GM08714 (cell line): ENCODE measurements around the gene DUSP22.
"Not testable (repeated sequence)": the region's sequence is repeated elsewhere in the genome, so short reads cannot be mapped to it uniquely, and the experiment has no call there.

Experiments used
- H3K4me3 ChIP-seq: fragments of 200-500 bp; sonication (Bioruptor generic); 2 replicates; pipeline ENCODE4 v1.5.1; 2014; ENCODE audit warnings: mild to moderate bottlenecking, low read length, inconsistent platforms
- ZNF274 ChIP-seq: IDR thresholded peaks from 2 replicates; pipeline ENCODE4 v1.6.1; 2012; ENCODE audit warnings: mild to moderate bottlenecking, low read depth, low read length

DUSP22 gene

GRCh38 chr6:291697-292505, at the start of gene DUSP22:
Gene DUSP22 (plus strand): TSS chr6:292487. CDS start chr6:292540, 53 bp downstream.
- peak within 1 kb of the TSS; percentile 99 for H3K4me3 ChIP-seq
- no peak for TF ChIP-seq ZNF274

GRCh38 chr6:246352-246751, 45.9 kb upstream of the DUSP22 start:
- TF ChIP-seq ZNF274: no peak
- no peak overlapping the region for H3K4me3 ChIP-seq

- TF ChIP-seq ZNF274: no peak
- no peak overlapping the region for H3K4me3 ChIP-seq
Observed at GRCh38 chr6:247351-247750, 44.9 kb upstream of the DUSP22 start.

GRCh38 chr6:248046-248445, 44.2 kb upstream of the DUSP22 start:
- not testable (repeated sequence) for H3K4me3 ChIP-seq

GRCh38 chr6:250676-251075, 41.6 kb upstream of the DUSP22 start:
- H3K4me3 ChIP-seq: no peak overlapping the region
- TF ChIP-seq ZNF274: no peak

- H3K4me3 ChIP-seq: no peak overlapping the region
- no peak for TF ChIP-seq ZNF274
Observed at GRCh38 chr6:251920-252319, 40.4 kb upstream of the DUSP22 start.

GRCh38 chr6:252775-253535, 39.3 kb upstream of the DUSP22 start:
- no peak overlapping the region for H3K4me3 ChIP-seq

GRCh38 chr6:254016-254415, 38.3 kb upstream of the DUSP22 start:
- H3K4me3 ChIP-seq: no peak overlapping the region
- TF ChIP-seq ZNF274: no peak

More at GRCh38 chr6:252775-253535, 39.3 kb upstream of the DUSP22 start:
- TF ChIP-seq ZNF274: no peak

- no peak for TF ChIP-seq ZNF274
- H3K4me3 ChIP-seq: no peak overlapping the region
Observed at GRCh38 chr6:255041-255750, 37.1 kb upstream of the DUSP22 start.

- no peak for TF ChIP-seq ZNF274
Observed at GRCh38 chr6:255751-256083, 36.6 kb upstream of the DUSP22 start.

GRCh38 chr6:256169-256568, 36.1 kb upstream of the DUSP22 start:
- no peak for TF ChIP-seq ZNF274
- H3K4me3 ChIP-seq: no peak overlapping the region

More at GRCh38 chr6:255751-256083, 36.6 kb upstream of the DUSP22 start:
- H3K4me3 ChIP-seq: no peak overlapping the region

GRCh38 chr6:257031-257725, 35.1 kb upstream of the DUSP22 start:
- no peak overlapping the region for H3K4me3 ChIP-seq
- no peak for TF ChIP-seq ZNF274

GRCh38 chr6:257774-258173, 34.5 kb upstream of the DUSP22 start:
- TF ChIP-seq ZNF274: no peak
- no peak overlapping the region for H3K4me3 ChIP-seq

- no peak for TF ChIP-seq ZNF274
- no peak overlapping the region for H3K4me3 ChIP-seq
Observed at GRCh38 chr6:259316-259715, 33.0 kb upstream of the DUSP22 start.

- H3K4me3 ChIP-seq: peak overlapping the region; percentile 11; the same call in 1 of the 2 replicates
Observed at GRCh38 chr6:259901-260508, 32.3 kb upstream of the DUSP22 start.

More at GRCh38 chr6:259901-260508, 32.3 kb upstream of the DUSP22 start:
- no peak for TF ChIP-seq ZNF274
